Small intestine (tissue), 16 donors: ENCODE data around the gene TACSTD2. TPM values are rescaled to one million over a fixed set of nuclear protein-coding genes. Genes with fewer than 3 reads are reported as not detected.
"Not testable (repeated sequence)": the region's sequence is repeated elsewhere in the genome, so short reads cannot be mapped to it uniquely, and the experiment has no call there.

ENCODE experiments used
- DNase-seq, 2 donors: peaks; one replicate each; pipeline versions ENCODE4 v3.0.0 to v3.0.0-alpha.2; 2013
- FAIRE-seq: peaks from 2 replicates; lab custom pipeline; 2012; peaks lifted over from hg19 to GRCh38; lab: Jason Lieb, UNC
- H3K27ac ChIP-seq, 3 donors: one replicate each; pipeline ENCODE4 v1.5.1; 2013; ENCODE audit warnings: low read length in 2 of 3, mild to moderate bottlenecking in 2 of 3, control low read depth in 1 of 3, inconsistent platforms in 1 of 3, low read depth in 1 of 3, moderate library complexity in 1 of 3
- H3K27me3 ChIP-seq, 3 donors: one replicate each; pipeline ENCODE4 v1.6.1; 2013; ENCODE audit warnings: low read length in 3 of 3, inconsistent platforms in 1 of 3; ENCODE audit not compliant: control insufficient read depth in 3 of 3, insufficient read depth in 3 of 3
- H3K36me3 ChIP-seq, 3 donors: one replicate each; pipeline ENCODE4 v1.6.1; 2013; ENCODE audit warnings: low read length in 3 of 3, inconsistent platforms in 1 of 3, low read depth in 1 of 3, mild to moderate bottlenecking in 1 of 3, moderate library complexity in 1 of 3; ENCODE audit not compliant: control insufficient read depth in 3 of 3, insufficient read depth in 2 of 3
- H3K4me1 ChIP-seq, 3 donors: one replicate each; pipeline ENCODE4 v1.6.1; 2013; ENCODE audit warnings: low read length in 2 of 3, inconsistent platforms in 1 of 3, low read depth in 1 of 3, mild to moderate bottlenecking in 1 of 3, moderate library complexity in 1 of 3; ENCODE audit not compliant: control insufficient read depth in 3 of 3, insufficient read depth in 2 of 3
- H3K4me3 ChIP-seq, 3 donors: one replicate each; pipeline ENCODE4 v1.5.1; 2013; ENCODE audit warnings: low read length in 3 of 3, control low read depth in 1 of 3, inconsistent platforms in 1 of 3, low read depth in 1 of 3, mild to moderate bottlenecking in 1 of 3, moderate library complexity in 1 of 3
- H3K9me3 ChIP-seq, 2 donors: one replicate each; pipeline ENCODE4 v1.6.1; 2013; ENCODE audit warnings: low read depth in 1 of 2, low read length in 1 of 2; ENCODE audit not compliant: control insufficient read depth in 2 of 2, insufficient read depth in 1 of 2
- WGBS, 3 donors: extraction: QIAGEN DNeasy Blood & Tissue Kit; methylation state at CpG; one replicate each; pipeline ENCODE4 v1.1.7; 2013; 5-methylcytosine and 5-hydroxymethylcytosine counted together
- long read RNA-seq, 10 donors: transcript quantifications; one replicate each; lab custom pipeline, GENCODE V29; 2026
- polyA plus RNA-seq, 4 donors: library from polyadenylated mRNA; stranded (reverse) in 3 of 4; unstranded in 1 of 4; fragments of 200-250 nt in 3 of 4; fragments of 120-200 nt in 1 of 4; gene quantifications; one replicate each; pipeline versions ENCODE4 v1.2.1 to v1.2.3, GENCODE V29; 2013
- donor health status: healthy with polysubstance abuse.
- donor health status: control.
- donor health status: control.
- donor health status: Bipolar disorder and iron deficiency.
- donor health status: healthy.

Gene TACSTD2, protein sequence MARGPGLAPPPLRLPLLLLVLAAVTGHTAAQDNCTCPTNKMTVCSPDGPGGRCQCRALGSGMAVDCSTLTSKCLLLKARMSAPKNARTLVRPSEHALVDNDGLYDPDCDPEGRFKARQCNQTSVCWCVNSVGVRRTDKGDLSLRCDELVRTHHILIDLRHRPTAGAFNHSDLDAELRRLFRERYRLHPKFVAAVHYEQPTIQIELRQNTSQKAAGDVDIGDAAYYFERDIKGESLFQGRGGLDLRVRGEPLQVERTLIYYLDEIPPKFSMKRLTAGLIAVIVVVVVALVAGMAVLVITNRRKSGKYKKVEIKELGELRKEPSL
- polyA plus RNA-seq, result 1 to 10 TPM in 3 of 4 donors, under 1 TPM in 1; 0.89 to 4.9 (median 1.2) TPM
- long read RNA-seq, donor 1, result 0 reads
- long read RNA-seq, donor 2, partial matches to known transcripts, result 0 of 1 reads
- long read RNA-seq, donor 2, other reads (novel, unspliced or antisense), result 0 of 1 reads
- long read RNA-seq, donor 3, partial matches to known transcripts, result 0 of 3 reads
- long read RNA-seq, donor 3, other reads (novel, unspliced or antisense), result 0 of 3 reads
- long read RNA-seq, donor 4, result 0 reads
- long read RNA-seq, donor 5, partial matches to known transcripts, result 0 of 2 reads
- long read RNA-seq, donor 5, other reads (novel, unspliced or antisense), result 0 of 2 reads
- long read RNA-seq, donor 6, partial matches to known transcripts, result 0 of 1 reads
- long read RNA-seq, donor 6, other reads (novel, unspliced or antisense), result 0 of 1 reads
- long read RNA-seq, donor 7, result 0 reads
- long read RNA-seq, donor 8, transcript TACSTD2-201 (1 exons, 2,351 nt), result major isoform, 7 of 7 reads
- long read RNA-seq, donor 8, partial matches to known transcripts, result 0 of 7 reads
- long read RNA-seq, donor 8, other reads (novel, unspliced or antisense), result 0 of 7 reads
- long read RNA-seq, donor 9, partial matches to known transcripts, result 0 of 1 reads
- long read RNA-seq, donor 9, other reads (novel, unspliced or antisense), result 0 of 1 reads
- long read RNA-seq, donor 10, transcript TACSTD2-201 (1 exons, 2,351 nt), result major isoform, 8 of 8 reads
- long read RNA-seq, donor 10, partial matches to known transcripts, result 0 of 8 reads
- long read RNA-seq, donor 10, other reads (novel, unspliced or antisense), result 0 of 8 reads

DNA sequence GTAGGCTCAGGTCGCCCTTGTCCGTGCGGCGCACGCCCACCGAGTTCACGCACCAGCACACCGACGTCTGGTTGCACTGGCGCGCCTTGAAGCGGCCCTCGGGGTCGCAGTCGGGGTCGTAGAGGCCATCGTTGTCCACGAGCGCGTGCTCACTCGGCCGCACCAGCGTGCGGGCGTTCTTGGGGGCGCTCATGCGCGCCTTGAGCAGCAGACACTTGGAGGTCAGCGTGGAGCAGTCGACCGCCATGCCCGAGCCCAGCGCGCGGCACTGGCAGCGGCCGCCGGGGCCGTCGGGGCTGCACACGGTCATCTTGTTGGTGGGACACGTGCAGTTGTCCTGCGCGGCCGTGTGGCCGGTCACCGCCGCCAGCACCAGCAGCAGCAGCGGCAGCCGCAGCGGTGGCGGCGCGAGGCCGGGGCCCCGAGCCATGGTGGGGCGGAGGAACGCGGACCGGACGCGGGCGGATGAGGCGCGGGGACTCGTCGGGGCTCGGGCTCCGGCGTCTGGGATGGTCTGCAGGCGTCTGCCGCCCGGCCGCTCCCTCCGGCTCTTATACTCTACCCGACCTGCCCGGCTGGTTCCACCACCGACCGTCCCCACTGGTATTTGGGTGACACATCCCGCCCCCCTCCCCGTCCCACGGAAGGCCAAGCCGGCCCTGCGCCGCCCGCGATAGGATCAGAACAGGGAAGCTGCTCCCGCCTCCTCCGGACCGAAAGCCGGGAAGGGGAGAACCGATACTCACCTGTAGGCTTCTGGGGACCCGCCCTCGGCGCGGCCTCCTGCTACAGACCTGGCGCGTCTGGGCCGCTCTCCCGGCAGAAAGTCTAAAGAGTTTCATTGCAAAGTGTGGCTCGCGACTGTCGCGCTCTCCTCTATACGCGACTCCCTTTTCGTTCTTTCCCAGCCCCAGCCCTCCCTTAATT lies at the start of gene TACSTD2:
TACSTD2 (minus strand) TSS at position 526 of the 927 bp plus-strand sequence; CDS start at position 430, 96 bp downstream.
- Histone ChIP-seq H3K36me3 (no peaks in the 10 kb centered on the region), H3K9me3 (no peaks in the 10 kb centered on the region), H3K4me3 (peak within 1 kb of the TSS; percentile 34 to 39 (median 35)), H3K4me1 (peaks cover 0 to 5% (median 0%) of the 10 kb centered on the region in 3 donors), H3K27ac (no peak within 1 kb of the TSS), H3K27me3 (peaks cover 0 to 28% (median 22%) of the 10 kb centered on the region in 3 donors)
- peak; percentile 49 to 79 for DNase-seq
- no peak for FAIRE-seq
- 7 to 8% (median 8%) methylated on average over 69 to 107 of the region's 107 CpGs for WGBS, 3 donors

DNA sequence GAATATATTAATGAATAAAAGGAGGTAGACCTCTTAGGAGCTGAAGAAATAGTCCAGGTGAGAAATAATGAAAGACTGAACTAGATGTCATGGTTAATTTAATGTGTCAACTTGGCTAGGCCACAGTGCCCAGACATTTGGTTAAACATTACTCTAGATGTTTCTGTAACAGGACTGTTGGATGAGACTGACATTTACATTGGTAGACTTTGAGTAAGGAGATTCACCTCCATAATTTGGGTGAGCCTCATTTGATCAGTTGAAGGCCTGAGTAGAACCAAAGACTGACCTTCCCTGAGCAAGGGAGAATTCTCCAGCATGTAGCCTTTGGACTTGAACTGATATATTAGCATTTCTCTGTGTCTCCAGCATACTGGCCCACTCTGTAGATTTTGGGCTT lies 49.2 kb upstream of the TACSTD2 start:
- H3K36me3 ChIP-seq, result no peaks in the 10 kb centered on the region
- H3K4me1 ChIP-seq, result no peaks in the 10 kb centered on the region
- no peak for DNase-seq
- H3K27me3 ChIP-seq, result no peaks in the 10 kb centered on the region
- H3K27ac ChIP-seq, result no peak overlapping the region
- H3K4me3 ChIP-seq, result no peak overlapping the region
- no peaks in the 10 kb centered on the region for H3K9me3 ChIP-seq
- no peak for FAIRE-seq

DNA sequence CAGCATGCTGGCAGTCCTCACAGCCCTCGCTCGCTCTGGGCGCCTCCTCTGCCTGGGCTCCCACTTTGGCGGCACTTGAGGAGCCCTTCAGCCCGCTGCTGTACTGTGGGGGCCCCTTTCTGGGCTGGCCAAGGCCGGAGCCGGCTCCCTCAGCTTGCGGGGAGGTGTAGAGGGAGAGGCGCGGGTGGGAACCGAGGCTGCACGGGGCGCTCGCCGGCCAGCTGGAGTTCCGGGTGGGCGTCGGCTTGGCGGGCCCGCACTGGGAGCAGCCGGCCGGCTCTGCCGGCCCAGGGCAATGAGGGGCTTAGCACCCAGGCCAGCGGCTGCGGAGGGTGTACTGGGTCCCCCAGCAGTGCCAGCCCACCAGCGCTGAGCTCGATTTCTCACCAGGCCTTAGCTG lies 46.2 kb upstream of the TACSTD2 start:
- FAIRE-seq, H3K27me3 ChIP-seq, H3K27ac ChIP-seq, H3K36me3 ChIP-seq, H3K4me3 ChIP-seq, H3K4me1 ChIP-seq, DNase-seq, H3K9me3 ChIP-seq: not testable (repeated sequence)
- WGBS, 3 donors, result 94 to 97% (median 95%) methylated on average over 13 to 27 of the region's 27 CpGs

DNA sequence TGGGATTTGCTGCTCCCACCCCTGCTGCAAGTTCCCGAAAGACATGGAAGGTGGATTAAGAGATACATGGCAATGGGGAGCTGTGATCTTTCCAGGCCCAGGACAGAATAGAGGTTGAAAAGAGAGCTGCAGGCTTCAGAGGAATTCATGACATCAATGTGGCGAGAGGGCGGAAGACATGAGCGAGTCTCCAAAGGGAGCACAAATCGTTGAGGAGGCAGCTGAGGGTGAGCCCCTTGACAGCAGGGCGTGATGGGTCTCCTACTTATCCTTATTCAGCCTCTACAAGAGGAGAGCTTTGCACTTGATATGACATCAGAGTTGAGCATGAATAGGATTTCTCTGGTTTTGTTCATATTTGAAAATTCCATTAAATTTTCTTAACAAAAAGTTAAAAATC lies 45.5 kb upstream of the TACSTD2 start:
- DNase-seq, result no peak
- H3K9me3 ChIP-seq, result no peaks in the 10 kb centered on the region
- H3K36me3 ChIP-seq, result no peaks in the 10 kb centered on the region
- H3K4me3 ChIP-seq, result no peak overlapping the region
- no peaks in the 10 kb centered on the region for H3K27me3 ChIP-seq
- no peak overlapping the region for H3K27ac ChIP-seq
- 92 to 94% (median 94%) methylated on average over 6 of the region's 6 CpGs for WGBS, 3 donors
- FAIRE-seq, result no peak
- H3K4me1 ChIP-seq, result no peaks in the 10 kb centered on the region

DNA sequence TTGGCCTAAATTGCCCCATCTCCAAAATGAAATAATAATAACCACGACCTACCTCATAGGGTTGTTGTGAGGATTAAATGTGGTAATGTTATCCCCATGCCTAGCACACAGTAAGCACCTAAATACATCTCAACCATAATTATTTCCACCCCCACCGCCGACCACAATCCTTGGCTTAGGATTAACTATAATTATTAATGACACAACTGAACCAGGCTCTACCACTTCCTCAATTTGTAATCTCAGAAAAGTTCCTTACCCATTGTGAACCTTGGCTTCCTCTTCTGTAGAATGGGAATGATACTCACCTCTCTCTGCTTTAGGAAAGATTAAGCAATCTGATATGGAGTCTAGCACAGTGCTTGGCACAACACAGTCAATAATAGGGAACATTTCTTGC lies 44.3 kb upstream of the TACSTD2 start:
- H3K4me3 ChIP-seq, result no peak overlapping the region
- H3K36me3 ChIP-seq, result no peaks in the 10 kb centered on the region
- H3K4me1 ChIP-seq, result no peaks in the 10 kb centered on the region
- H3K9me3 ChIP-seq, result no peaks in the 10 kb centered on the region
- H3K27ac ChIP-seq, result no peak overlapping the region
- no peaks in the 10 kb centered on the region for H3K27me3 ChIP-seq
- DNase-seq (no peak), FAIRE-seq (no peak)
- 70 to 71% (median 71%) methylated on average over 3 of the region's 3 CpGs for WGBS, 3 donors

DNA sequence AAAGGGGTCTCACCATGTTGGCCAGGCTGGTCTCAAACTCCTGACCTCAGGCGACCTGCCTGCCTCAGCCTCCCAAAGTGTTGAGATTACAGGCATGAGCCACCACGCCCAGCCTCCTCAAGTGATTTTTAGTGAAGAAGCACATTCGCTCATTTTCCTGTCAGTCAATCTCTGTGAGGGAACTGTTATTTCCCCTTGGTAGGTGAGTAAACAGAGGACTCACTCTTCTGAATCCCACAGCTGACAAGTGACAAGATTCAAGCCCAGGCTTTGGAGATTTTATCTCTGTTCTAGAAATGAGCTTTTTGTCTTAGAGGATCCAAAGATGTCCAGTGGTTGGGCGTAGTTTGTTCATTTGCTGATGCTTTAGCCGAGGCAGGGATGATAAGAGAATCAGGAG lies 43.9 kb upstream of the TACSTD2 start:
- H3K4me1 ChIP-seq, result no peaks in the 10 kb centered on the region
- FAIRE-seq (no peak), DNase-seq (peak in 1 of 2 donors; percentile 11)
- H3K27me3 ChIP-seq, result no peaks in the 10 kb centered on the region
- H3K27ac ChIP-seq, result no peak overlapping the region
- 73 to 82% (median 80%) methylated on average over 5 of the region's 5 CpGs for WGBS, 3 donors
- H3K4me3 ChIP-seq, result no peak overlapping the region
- H3K9me3 ChIP-seq, result no peaks in the 10 kb centered on the region
- H3K36me3 ChIP-seq, result no peaks in the 10 kb centered on the region

DNA sequence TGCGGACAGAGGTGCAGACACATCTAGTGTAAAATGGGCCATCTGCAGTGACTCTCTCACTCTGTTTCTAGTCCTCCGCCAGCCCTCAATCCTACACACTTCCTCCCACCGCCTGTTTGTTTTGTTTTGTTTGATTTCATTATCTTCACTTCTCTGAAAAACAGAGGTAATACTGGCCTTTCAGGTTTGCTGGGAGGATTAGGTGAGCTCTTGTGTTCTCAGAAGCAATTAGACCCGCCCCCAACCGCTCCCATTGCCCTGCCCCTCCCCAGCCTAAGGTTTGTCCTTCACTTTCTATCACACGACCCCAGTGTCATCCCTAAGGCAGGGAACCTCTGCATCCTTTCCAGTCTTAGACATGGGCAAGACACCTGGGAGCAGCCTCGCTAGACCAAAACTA lies 43.2 kb upstream of the TACSTD2 start:
- Histone ChIP-seq H3K4me1 (no peaks in the 10 kb centered on the region), H3K27me3 (no peaks in the 10 kb centered on the region), H3K9me3 (no peaks in the 10 kb centered on the region), H3K27ac (peak overlapping the region in 1 of 3 donors; percentile 22), H3K4me3 (no peak overlapping the region), H3K36me3 (no peaks in the 10 kb centered on the region)
- peak; percentile 29 to 75 for DNase-seq
- no peak for FAIRE-seq
- WGBS, 3 donors, result 27 to 55% (median 40%) methylated on average over 7 of the region's 7 CpGs
